GM19455 (cell line): ENCODE results near the gene DNTT.

Experiments
- ATAC-seq: cut with Tn5 transposase; IDR thresholded peaks from one replicate; pipeline ENCODE4 v1.9.1; 2021; ENCODE audit not compliant: unreplicated experiment

Gene DNTT

GRCh38 chr10:96304230-96304629, at the start of gene DNTT:
TSS of gene DNTT (plus strand) at chr10:96304434. CDS start at chr10:96304498, 64 bp downstream.
- ATAC-seq, result no peak

GRCh38 chr10:96254976-96255375, 49.3 kb upstream of the DNTT start:
- no peak for ATAC-seq

GRCh38 chr10:96255549-96256333, 48.5 kb upstream of the DNTT start:
- no peak for ATAC-seq

- ATAC-seq, result no peak
These were observed 46.3 kb upstream of the DNTT start for GRCh38 chr10:96257944-96258343.

- ATAC-seq, result no peak
These were observed 45.1 kb upstream of the DNTT start for GRCh38 chr10:96259150-96259549.

GRCh38 chr10:96260014-96260413, 44.2 kb upstream of the DNTT start:
- ATAC-seq, result no peak

- ATAC-seq, result no peak
These were observed 43.1 kb upstream of the DNTT start for GRCh38 chr10:96261132-96261531.

GRCh38 chr10:96261930-96262329, 42.3 kb upstream of the DNTT start:
- ATAC-seq, result no peak

GRCh38 chr10:96263176-96263575, 41.1 kb upstream of the DNTT start:
- ATAC-seq, result no peak

- ATAC-seq, result no peak
These were observed 40.6 kb upstream of the DNTT start for GRCh38 chr10:96263669-96264068.

- ATAC-seq, result no peak
These were observed 39.3 kb upstream of the DNTT start for GRCh38 chr10:96264938-96265337.

GRCh38 chr10:96266118-96266770, 38.0 kb upstream of the DNTT start:
- ATAC-seq, result no peak

- no peak for ATAC-seq
These were observed 37.0 kb upstream of the DNTT start for GRCh38 chr10:96267234-96267705.

- no peak for ATAC-seq
These were observed 35.8 kb upstream of the DNTT start for GRCh38 chr10:96268341-96268909.

GRCh38 chr10:96269438-96270300, 34.6 kb upstream of the DNTT start:
- ATAC-seq, result no peak

- no peak for ATAC-seq
These were observed 33.7 kb upstream of the DNTT start for GRCh38 chr10:96270571-96270970.

- peak; percentile 73 for ATAC-seq
These were observed 33.0 kb upstream of the DNTT start, which contains the start of gene BLNK for GRCh38 chr10:96271016-96271815. TSS of gene BLNK (minus strand) at chr10:96271569. CDS start at chr10:96271398, 171 bp downstream.

GRCh38 chr10:96272316-96273280, 31.6 kb upstream of the DNTT start:
- ATAC-seq, result no peak
